GM18517 (cell line): Measurements from ENCODE around the gene PDAP1.
"Not testable (repeated sequence)": the region's sequence is repeated elsewhere in the genome, so short reads cannot be mapped to it uniquely, and the experiment has no call there.

Experiments used
- ATAC-seq: cut with Tn5 transposase; IDR thresholded peaks from one replicate; pipeline ENCODE4 v1.9.1; 2021; ENCODE audit warnings: mild to moderate bottlenecking, moderate library complexity; ENCODE audit not compliant: unreplicated experiment

PDAP1 gene

GRCh38 chr7:99357701-99358490 lies 50.5 kb downstream of the PDAP1 start:
- ATAC-seq = no peak

- no peak for ATAC-seq
Measured at GRCh38 chr7:99355098-99355497, 53.3 kb downstream of the PDAP1 start.

GRCh38 chr7:99352247-99352646 lies 56.1 kb downstream of the PDAP1 start:
- no peak for ATAC-seq

- ATAC-seq = not testable (repeated sequence)
Measured at GRCh38 chr7:99350641-99351040, 57.8 kb downstream of the PDAP1 start.
